GM23338 (cell line): Measurements from ENCODE around the gene FAM13B. TPM values are rescaled to one million over a fixed set of nuclear protein-coding genes. Genes with fewer than 3 reads are reported as not detected.

Experiments
- ATAC-seq: fragments of 200-7000 bp; cut with Tn5 transposase; 3 replicates; pipeline ENCODE4 v1.9.1; 2020
- DNase-seq: peaks from one replicate; pipeline ENCODE4 v3.0.0-alpha.2; 2015; ENCODE audit warnings: low spot score
- H2AFZ ChIP-seq: fragments of 200-600 bp; sonication (generic); 2 replicates; pipeline ENCODE4 v1.8.0; 2016; ENCODE audit warnings: antibody characterized with exemption, mild to moderate bottlenecking, moderate library complexity
- H3F3A ChIP-seq: fragments of 200-600 bp; sonication (generic); replicated peaks from 2 replicates; pipeline ENCODE4 v1.8.0; 2017; ENCODE audit warnings: antibody characterized with exemption, mixed run types, low read depth
- H3K27ac ChIP-seq: fragments of 200-600 bp; sonication (generic); 2 replicates; pipeline ENCODE4 v1.6.1; 2016; ENCODE audit warnings: low read depth
- H3K27me3 ChIP-seq: fragments of 200-600 bp; sonication (generic); 2 replicates; pipeline ENCODE4 v1.8.0; 2016; ENCODE audit warnings: mild to moderate bottlenecking, mixed run types, moderate library complexity; ENCODE audit not compliant: insufficient read depth
- H3K36me3 ChIP-seq: fragments of 200-600 bp; sonication (generic); 2 replicates; pipeline ENCODE4 v1.8.0; 2016; ENCODE audit warnings: mild to moderate bottlenecking; ENCODE audit not compliant: insufficient read depth
- H3K4me1 ChIP-seq: fragments of 200-600 bp; sonication (generic); 2 replicates; pipeline ENCODE4 v1.8.0; 2016; ENCODE audit warnings: mild to moderate bottlenecking, moderate library complexity; ENCODE audit not compliant: insufficient read depth
- H3K4me2 ChIP-seq: fragments of 200-600 bp; sonication (generic); 2 replicates; pipeline ENCODE4 v1.7.1; 2017; ENCODE audit warnings: mixed run types
- H3K4me3 ChIP-seq: fragments of 200-600 bp; sonication (generic); 2 replicates; pipeline ENCODE4 v1.6.1; 2016; ENCODE audit warnings: mixed run types
- H3K79me2 ChIP-seq: fragments of 200-600 bp; sonication (generic); replicated peaks from 2 replicates; pipeline ENCODE4 v1.8.0; 2017; ENCODE audit warnings: mild to moderate bottlenecking; ENCODE audit not compliant: insufficient read depth
- H3K9me2 ChIP-seq: fragments of 200-600 bp; sonication (generic); 2 replicates; pipeline ENCODE4 v1.8.0; 2017; ENCODE audit not compliant: insufficient read depth
- H4K20me1 ChIP-seq: fragments of 200-600 bp; sonication (generic); replicated peaks from 2 replicates; pipeline ENCODE4 v1.8.0; 2017; ENCODE audit warnings: mild to moderate bottlenecking; ENCODE audit not compliant: insufficient read depth
- H3K27ac Mint-ChIP-seq: 2 replicates; pipeline ENCODE4 v1.8.0; 2020; ENCODE audit warnings: inconsistent platforms, mild to moderate bottlenecking, moderate library complexity, mixed read lengths
- H3K27me3 Mint-ChIP-seq: 3 replicates; pipeline ENCODE4 v1.8.0; 2022; ENCODE audit warnings: low read depth, mild to moderate bottlenecking, moderate library complexity, mixed read lengths, inconsistent platforms; ENCODE audit not compliant: insufficient read depth, poor library complexity
- H3K36me3 Mint-ChIP-seq: 3 replicates; pipeline ENCODE4 v1.8.0; 2021; ENCODE audit warnings: low read depth, mild to moderate bottlenecking, inconsistent platforms, moderate library complexity, mixed read lengths
- H3K4me1 Mint-ChIP-seq: 3 replicates; pipeline ENCODE4 v1.8.0; 2020; ENCODE audit warnings: mild to moderate bottlenecking, inconsistent platforms, mixed read lengths
- H3K4me3 Mint-ChIP-seq: 3 replicates; pipeline ENCODE4 v1.8.0; 2021; ENCODE audit warnings: moderate library complexity, mild to moderate bottlenecking, inconsistent platforms, mixed read lengths
- H3K9me3 Mint-ChIP-seq: 3 replicates; pipeline ENCODE4 v1.8.0; 2020; ENCODE audit warnings: moderate library complexity, mild to moderate bottlenecking, inconsistent platforms, mixed read lengths
- ETS1 ChIP-seq: IDR thresholded peaks from 2 replicates; pipeline ENCODE4 v1.6.1; 2016; ENCODE audit warnings: antibody characterized with exemption
- EZH2 ChIP-seq: fragments of 200-600 bp; sonication (generic); IDR thresholded peaks from one replicate; pipeline ENCODE4 v1.8.0; 2017; ENCODE audit warnings: antibody characterized with exemption, mild to moderate bottlenecking, low read depth; ENCODE audit not compliant: unreplicated experiment
- polyA plus RNA-seq: library from polyadenylated mRNA; unstranded; fragments of >200 nt; fragmentation: Nextera tagmentation; extraction: Ambion mirVana; gene quantifications from 2 replicates; pipeline ENCODE4 v1.2.1, GENCODE V29; 2016
- total RNA-seq: library from RNA; depleted of rRNA; stranded (reverse); fragments of >200 nt; shearing (Covaris generic); gene quantifications from 2 replicates; pipeline ENCODE4 v1.2.3, GENCODE V29; 2014
- TF ChIP-seq, protein P1 (sequence below): fragments of 250-450 bp; sonication (Bioruptor Pico); IDR thresholded peaks from 2 replicates; pipeline ENCODE4 v1.5.0; 2020; ENCODE audit warnings: mild to moderate bottlenecking, moderate library complexity

Gene FAM13B
- total and polyA plus RNA-seq, 2 experiments from 2014 or later = 12.9 to 30.2 TPM

GRCh38 chr5:137890845-137891244 is 142.0 kb downstream of the FAM13B start:
- H3F3A ChIP-seq = peaks cover 7% of the 10 kb centered on the region; the same call in 1 of the 2 replicates
- no peak overlapping the region for H3K4me3 ChIP-seq
- H3K4me1 Mint-ChIP-seq = peaks cover 13% of the 10 kb centered on the region; the same call in 2 of the 3 replicates
- H3K4me2 ChIP-seq = 0 out of 2 replicates have a peak overlapping the region, but pooled peaks have one; percentile 28
- no peaks in the 10 kb centered on the region for H3K36me3 Mint-ChIP-seq
- H3K4me1 ChIP-seq = peaks cover 16% of the 10 kb centered on the region
- H3K9me3 Mint-ChIP-seq = no peaks in the 10 kb centered on the region; the same call in 2 of the 3 replicates
- peak; percentile 25 for DNase-seq
- H3K27ac Mint-ChIP-seq = no peak overlapping the region
- no peaks in the 10 kb centered on the region for H4K20me1 ChIP-seq
- no peak overlapping the region for H3K4me3 Mint-ChIP-seq
- H3K79me2 ChIP-seq = no peaks in the 10 kb centered on the region
- no peak for ATAC-seq
- H3K27me3 ChIP-seq = no peaks in the 10 kb centered on the region
- no peak overlapping the region for H2AFZ ChIP-seq
- peaks cover 3% of the 10 kb centered on the region for H3K27me3 Mint-ChIP-seq
- no peaks in the 10 kb centered on the region for H3K36me3 ChIP-seq
- H3K9me2 ChIP-seq = no peaks in the 10 kb centered on the region
- H3K27ac ChIP-seq = no peak overlapping the region
- TF ChIP-seq EZH2 (no peak), ETS1 (no peak)
- TF ChIP-seq, protein P1, sequence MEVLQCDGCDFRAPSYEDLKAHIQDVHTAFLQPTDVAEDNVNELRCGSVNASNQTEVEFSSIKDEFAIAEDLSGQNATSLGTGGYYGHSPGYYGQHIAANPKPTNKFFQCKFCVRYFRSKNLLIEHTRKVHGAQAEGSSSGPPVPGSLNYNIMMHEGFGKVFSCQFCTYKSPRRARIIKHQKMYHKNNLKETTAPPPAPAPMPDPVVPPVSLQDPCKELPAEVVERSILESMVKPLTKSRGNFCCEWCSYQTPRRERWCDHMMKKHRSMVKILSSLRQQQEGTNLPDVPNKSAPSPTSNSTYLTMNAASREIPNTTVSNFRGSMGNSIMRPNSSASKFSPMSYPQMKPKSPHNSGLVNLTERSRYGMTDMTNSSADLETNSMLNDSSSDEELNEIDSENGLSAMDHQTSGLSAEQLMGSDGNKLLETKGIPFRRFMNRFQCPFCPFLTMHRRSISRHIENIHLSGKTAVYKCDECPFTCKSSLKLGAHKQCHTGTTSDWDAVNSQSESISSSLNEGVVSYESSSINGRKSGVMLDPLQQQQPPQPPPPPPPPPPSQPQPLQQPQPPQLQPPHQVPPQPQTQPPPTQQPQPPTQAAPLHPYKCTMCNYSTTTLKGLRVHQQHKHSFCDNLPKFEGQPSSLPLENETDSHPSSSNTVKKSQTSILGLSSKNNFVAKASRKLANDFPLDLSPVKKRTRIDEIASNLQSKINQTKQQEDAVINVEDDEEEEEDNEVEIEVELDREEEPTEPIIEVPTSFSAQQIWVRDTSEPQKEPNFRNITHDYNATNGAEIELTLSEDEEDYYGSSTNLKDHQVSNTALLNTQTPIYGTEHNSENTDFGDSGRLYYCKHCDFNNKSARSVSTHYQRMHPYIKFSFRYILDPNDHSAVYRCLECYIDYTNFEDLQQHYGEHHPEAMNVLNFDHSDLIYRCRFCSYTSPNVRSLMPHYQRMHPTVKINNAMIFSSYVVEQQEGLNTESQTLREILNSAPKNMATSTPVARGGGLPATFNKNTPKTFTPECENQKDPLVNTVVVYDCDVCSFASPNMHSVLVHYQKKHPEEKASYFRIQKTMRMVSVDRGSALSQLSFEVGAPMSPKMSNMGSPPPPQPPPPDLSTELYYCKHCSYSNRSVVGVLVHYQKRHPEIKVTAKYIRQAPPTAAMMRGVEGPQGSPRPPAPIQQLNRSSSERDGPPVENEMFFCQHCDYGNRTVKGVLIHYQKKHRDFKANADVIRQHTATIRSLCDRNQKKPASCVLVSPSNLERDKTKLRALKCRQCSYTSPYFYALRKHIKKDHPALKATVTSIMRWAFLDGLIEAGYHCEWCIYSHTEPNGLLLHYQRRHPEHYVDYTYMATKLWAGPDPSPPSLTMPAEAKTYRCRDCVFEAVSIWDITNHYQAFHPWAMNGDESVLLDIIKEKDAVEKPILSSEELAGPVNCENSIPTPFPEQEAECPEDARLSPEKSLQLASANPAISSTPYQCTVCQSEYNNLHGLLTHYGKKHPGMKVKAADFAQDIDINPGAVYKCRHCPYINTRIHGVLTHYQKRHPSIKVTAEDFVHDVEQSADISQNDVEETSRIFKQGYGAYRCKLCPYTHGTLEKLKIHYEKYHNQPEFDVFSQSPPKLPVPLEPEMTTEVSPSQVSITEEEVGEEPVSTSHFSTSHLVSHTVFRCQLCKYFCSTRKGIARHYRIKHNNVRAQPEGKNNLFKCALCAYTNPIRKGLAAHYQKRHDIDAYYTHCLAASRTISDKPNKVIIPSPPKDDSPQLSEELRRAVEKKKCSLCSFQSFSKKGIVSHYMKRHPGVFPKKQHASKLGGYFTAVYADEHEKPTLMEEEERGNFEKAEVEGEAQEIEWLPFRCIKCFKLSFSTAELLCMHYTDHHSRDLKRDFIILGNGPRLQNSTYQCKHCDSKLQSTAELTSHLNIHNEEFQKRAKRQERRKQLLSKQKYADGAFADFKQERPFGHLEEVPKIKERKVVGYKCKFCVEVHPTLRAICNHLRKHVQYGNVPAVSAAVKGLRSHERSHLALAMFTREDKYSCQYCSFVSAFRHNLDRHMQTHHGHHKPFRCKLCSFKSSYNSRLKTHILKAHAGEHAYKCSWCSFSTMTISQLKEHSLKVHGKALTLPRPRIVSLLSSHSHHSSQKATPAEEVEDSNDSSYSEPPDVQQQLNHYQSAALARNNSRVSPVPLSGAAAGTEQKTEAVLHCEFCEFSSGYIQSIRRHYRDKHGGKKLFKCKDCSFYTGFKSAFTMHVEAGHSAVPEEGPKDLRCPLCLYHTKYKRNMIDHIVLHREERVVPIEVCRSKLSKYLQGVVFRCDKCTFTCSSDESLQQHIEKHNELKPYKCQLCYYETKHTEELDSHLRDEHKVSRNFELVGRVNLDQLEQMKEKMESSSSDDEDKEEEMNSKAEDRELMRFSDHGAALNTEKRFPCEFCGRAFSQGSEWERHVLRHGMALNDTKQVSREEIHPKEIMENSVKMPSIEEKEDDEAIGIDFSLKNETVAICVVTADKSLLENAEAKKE = no peak
